AG04450 (cell line): ENCODE results near the gene STIM2. TPM values are rescaled to one million over a fixed set of nuclear protein-coding genes. Genes with fewer than 3 reads are reported as not detected.

Experiments used
- CTCF ChIA-PET: fragments of 300-600, 350-600 bp; formaldehyde crosslinking; extraction: SDS; loops from one replicate; lab custom pipeline; 2022; ENCODE audit warnings: antibody characterized with exemption, inconsistent platforms; lab: Charles Lee
- POLR2A ChIA-PET: fragments of 350-600 bp; formaldehyde crosslinking; extraction: SDS; loops from one replicate; lab custom pipeline; 2021; ENCODE audit warnings: antibody characterized with exemption, inconsistent platforms; lab: Yijun Ruan, JAX
- DNase-seq: peaks from one replicate; pipeline ENCODE4 v3.0.0-alpha.2; 2011; ENCODE audit warnings: low read depth, low spot score
- H3K27ac ChIP-seq: one replicate; pipeline ENCODE4 v1.5.1; 2012; ENCODE audit warnings: low read depth, low read length, control low read depth
- H3K27me3 ChIP-seq: one replicate; pipeline ENCODE4 v1.6.0; 2012; ENCODE audit warnings: low read length; ENCODE audit not compliant: control insufficient read depth, insufficient read depth
- H3K4me3 ChIP-seq: 2 replicates; pipeline ENCODE4 v1.5.1; 2011; ENCODE audit warnings: mild to moderate bottlenecking, low read depth, low read length, control low read depth
- H3K9me3 ChIP-seq: 2 replicates; pipeline ENCODE4 v1.5.1; 2012; ENCODE audit warnings: low read length; ENCODE audit not compliant: control insufficient read depth, insufficient read depth
- CTCF ChIP-seq: IDR thresholded peaks from 2 replicates; pipeline ENCODE4 v1.5.1; 2011; ENCODE audit warnings: low read depth, low read length, control low read depth, inconsistent platforms
- polyA plus RNA-seq: library from polyadenylated mRNA; depleted of rRNA; stranded (reverse); fragments of >200 nt; gene quantifications from 2 replicates; pipeline ENCODE4 v1.2.3, GENCODE V29; 2011

The STIM2 gene
- polyA plus RNA-seq, 1 experiment: 26.8 TPM

- Histone ChIP-seq H3K27me3 (no peaks in the 10 kb centered on the region), H3K9me3 (no peaks in the 10 kb centered on the region), H3K27ac (no peak overlapping the region), H3K4me3 (no peak overlapping the region)
- TF ChIP-seq CTCF: no peak
- ChIA-PET CTCF (no interaction called here), POLR2A (no interaction called here)
- DNase-seq: no peak
Measured at GRCh38 chr4:26931451-26931850, 70.8 kb downstream of the STIM2 start.

- TF ChIP-seq CTCF: no peak
- H3K4me3 ChIP-seq: no peak overlapping the region
- H3K27me3 ChIP-seq: no peaks in the 10 kb centered on the region
- POLR2A ChIA-PET: no interaction called here
- H3K9me3 ChIP-seq: no peaks in the 10 kb centered on the region
- DNase-seq: no peak
- CTCF ChIA-PET: no interaction called here
- no peak overlapping the region for H3K27ac ChIP-seq
Measured at GRCh38 chr4:26931966-26932365, 71.3 kb downstream of the STIM2 start.

DNA sequence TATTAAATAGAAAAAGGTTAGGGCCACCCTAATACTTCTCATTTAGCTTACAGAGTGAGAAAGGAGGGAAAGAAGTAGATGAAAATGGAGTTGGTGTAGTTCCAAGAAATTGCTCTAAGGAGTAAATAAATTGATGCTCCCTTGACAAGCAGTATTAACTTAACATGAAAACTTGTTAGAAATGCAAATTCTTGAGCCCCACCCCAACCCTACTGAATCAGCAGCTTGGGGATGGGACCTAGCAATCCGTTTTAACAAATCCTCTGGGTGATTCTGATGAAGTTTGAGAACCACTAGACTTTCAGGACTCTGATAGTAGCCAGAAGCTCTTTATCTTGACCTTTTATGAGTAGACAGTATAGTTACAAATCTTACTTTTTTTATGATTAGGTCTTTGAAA is 74.8 kb downstream of the STIM2 start:
- POLR2A ChIA-PET: no interaction called here
- no peak overlapping the region for H3K27ac ChIP-seq
- no peak for TF ChIP-seq CTCF
- no peaks in the 10 kb centered on the region for H3K9me3 ChIP-seq
- H3K27me3 ChIP-seq: no peaks in the 10 kb centered on the region
- DNase-seq: no peak
- CTCF ChIA-PET: interaction anchor here (0.7 kb wide), 1 partner anchor 54 kb away, joined by 4 read pairs; no protein-coding TSS in a partner anchor
- no peak overlapping the region for H3K4me3 ChIP-seq

DNA sequence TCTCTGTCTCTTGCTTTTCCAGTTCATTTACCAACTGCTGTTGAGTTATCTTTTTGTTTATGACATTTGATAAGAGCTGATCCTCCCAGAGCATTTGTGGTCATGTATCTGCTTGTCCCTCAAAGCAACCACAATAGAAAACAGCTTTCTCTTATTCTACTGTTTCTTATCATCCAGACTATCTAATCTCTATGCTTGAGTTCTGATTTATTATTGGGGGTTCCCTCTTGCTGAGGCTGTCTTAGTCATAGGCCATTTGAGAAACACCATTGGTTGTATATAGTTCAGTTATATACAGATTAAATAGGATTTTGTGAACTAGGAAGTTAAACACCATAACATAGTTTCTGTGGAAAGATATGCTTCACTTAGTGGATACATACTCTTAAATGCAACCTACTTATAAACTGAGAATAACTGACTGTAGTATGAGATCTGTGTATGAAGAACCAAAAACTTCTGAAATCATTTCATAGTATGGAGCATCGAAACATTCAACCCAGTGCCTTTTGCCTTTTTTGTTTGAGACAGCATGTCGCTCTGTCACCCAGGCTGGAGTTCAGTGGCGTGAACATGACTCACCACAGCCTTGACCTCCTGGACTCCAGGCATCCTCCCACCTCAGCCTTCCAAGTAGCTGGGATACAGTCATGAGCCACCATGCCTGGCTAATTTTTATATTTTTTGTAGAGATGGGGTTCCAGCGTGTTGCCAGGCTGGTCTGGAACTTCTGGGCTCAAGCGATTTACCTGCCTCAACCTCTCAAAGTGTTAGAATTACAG is 75.8 kb downstream of the STIM2 start:
- CTCF ChIA-PET: no interaction called here
- POLR2A ChIA-PET: no interaction called here
- H3K4me3 ChIP-seq: no peak overlapping the region
- no peaks in the 10 kb centered on the region for H3K27me3 ChIP-seq
- no peaks in the 10 kb centered on the region for H3K9me3 ChIP-seq
- no peak for DNase-seq
- TF ChIP-seq CTCF: no peak
- H3K27ac ChIP-seq: no peak overlapping the region

DNA sequence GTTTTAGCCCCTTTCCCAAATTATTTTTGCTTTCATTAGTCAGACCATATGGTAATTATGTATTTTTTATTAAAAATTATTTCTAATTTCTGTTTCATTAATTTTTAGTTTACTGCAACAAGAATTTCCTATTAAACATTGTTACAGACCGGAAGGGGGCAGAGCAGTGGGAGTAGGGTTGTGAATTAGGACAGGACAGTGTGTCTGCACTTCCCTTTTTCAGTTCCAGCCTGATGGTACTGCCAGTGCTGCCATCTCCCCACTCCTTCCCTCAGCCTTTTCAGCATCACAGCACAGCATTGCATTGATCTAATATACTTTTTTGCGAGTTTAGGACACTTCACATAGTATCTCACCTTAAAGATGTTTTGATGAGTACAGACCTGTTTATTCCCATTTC is 76.5 kb downstream of the STIM2 start:
- ChIA-PET POLR2A (no interaction called here), CTCF (no interaction called here)
- no peak overlapping the region for H3K27ac ChIP-seq
- no peak for TF ChIP-seq CTCF
- DNase-seq: no peak
- H3K4me3 ChIP-seq: no peak overlapping the region
- no peaks in the 10 kb centered on the region for H3K27me3 ChIP-seq
- H3K9me3 ChIP-seq: no peaks in the 10 kb centered on the region
